H9 (cell line): ENCODE results near the gene SOWAHB. TPM values are rescaled to one million over a fixed set of nuclear protein-coding genes. Genes with fewer than 3 reads are reported as not detected.

Experiments
- DNase-seq: peaks from one replicate; pipeline ENCODE4 v3.0.0-alpha.2; 2017
- H2AFZ ChIP-seq: one replicate; pipeline ENCODE4 v1.6.1; 2013; ENCODE audit warnings: mild to moderate bottlenecking, low read length, control low read depth, moderate library complexity
- H2AK5ac ChIP-seq: 2 replicates; pipeline ENCODE4 v1.6.1; 2013; ENCODE audit warnings: low read length, control low read depth, mixed read lengths; ENCODE audit not compliant: insufficient read length
- H2BK120ac ChIP-seq: one replicate; pipeline ENCODE4 v1.6.1; 2013; ENCODE audit warnings: low read depth, mild to moderate bottlenecking, low read length, control low read depth, inconsistent platforms; ENCODE audit not compliant: poor library complexity, severe bottlenecking
- H2BK12ac ChIP-seq: 2 replicates; pipeline ENCODE4 v1.6.1; 2013; ENCODE audit warnings: low read length, control low read depth, mixed read lengths, low read depth; ENCODE audit not compliant: insufficient read length
- H2BK15ac ChIP-seq: 2 replicates; pipeline ENCODE4 v1.6.1; 2013; ENCODE audit warnings: low read depth, low read length, control low read depth
- H2BK20ac ChIP-seq: one replicate; pipeline ENCODE4 v1.6.1; 2013; ENCODE audit warnings: low read depth, mild to moderate bottlenecking, low read length, control low read depth, inconsistent platforms; ENCODE audit not compliant: poor library complexity, severe bottlenecking
- H2BK5ac ChIP-seq: 2 replicates; pipeline ENCODE4 v1.6.1; 2013; ENCODE audit warnings: low read length, control low read depth, mixed read lengths; ENCODE audit not compliant: insufficient read length
- H3K14ac ChIP-seq: 2 replicates; pipeline ENCODE4 v1.6.1; 2013; ENCODE audit warnings: low read length, control low read depth; ENCODE audit not compliant: insufficient read depth
- H3K18ac ChIP-seq: 2 replicates; pipeline ENCODE4 v1.6.1; 2013; ENCODE audit warnings: low read depth, mild to moderate bottlenecking, mixed read lengths, low read length, control low read depth; ENCODE audit not compliant: insufficient read length
- H3K23ac ChIP-seq: 2 replicates; pipeline ENCODE4 v1.6.1; 2013; ENCODE audit warnings: low read length, control low read depth, mixed read lengths, low read depth; ENCODE audit not compliant: insufficient read length
- H3K23me2 ChIP-seq: 2 replicates; pipeline ENCODE4 v1.6.1; 2013; ENCODE audit warnings: low read depth, mild to moderate bottlenecking, mixed read lengths, low read length, control low read depth; ENCODE audit not compliant: insufficient read length, poor library complexity, severe bottlenecking
- H3K27ac ChIP-seq: 2 replicates; pipeline ENCODE4 v1.5.1; 2013; ENCODE audit warnings: low read length, control low read depth, mixed read lengths, low read depth; ENCODE audit not compliant: insufficient read length
- H3K27me3 ChIP-seq: 2 replicates; pipeline ENCODE4 v1.6.1; 2013; ENCODE audit warnings: low read length, control low read depth, inconsistent platforms; ENCODE audit not compliant: insufficient read depth
- H3K4ac ChIP-seq: 2 replicates; pipeline ENCODE4 v1.6.1; 2013; ENCODE audit warnings: low read depth, mild to moderate bottlenecking, control low read depth, inconsistent platforms, low read length, moderate library complexity
- H3K4me1 ChIP-seq: 2 replicates; pipeline ENCODE4 v1.6.1; 2013; ENCODE audit warnings: low read length, control low read depth, inconsistent platforms; ENCODE audit not compliant: insufficient read depth
- H3K4me2 ChIP-seq: 2 replicates; pipeline ENCODE4 v1.6.1; 2013; ENCODE audit warnings: low read length, control low read depth, mixed read lengths; ENCODE audit not compliant: insufficient read length, insufficient read depth
- H3K56ac ChIP-seq: 2 replicates; pipeline ENCODE4 v1.6.1; 2013; ENCODE audit warnings: low read depth, mild to moderate bottlenecking, mixed read lengths, low read length, control low read depth; ENCODE audit not compliant: insufficient read length
- H3K79me1 ChIP-seq: 2 replicates; pipeline ENCODE4 v1.6.1; 2013; ENCODE audit warnings: low read depth, mild to moderate bottlenecking, moderate library complexity, low read length, control low read depth, inconsistent platforms; ENCODE audit not compliant: insufficient read depth, poor library complexity, severe bottlenecking
- H3K79me2 ChIP-seq: 2 replicates; pipeline ENCODE4 v1.6.1; 2013; ENCODE audit warnings: low read length, control low read depth, inconsistent platforms; ENCODE audit not compliant: insufficient read depth
- H3K9ac ChIP-seq: 2 replicates; pipeline ENCODE4 v1.6.1; 2013; ENCODE audit warnings: low read length, control low read depth, mixed read lengths; ENCODE audit not compliant: insufficient read length; ENCODE audit errors: extremely low read depth
- H3K9me3 ChIP-seq: one replicate; pipeline ENCODE4 v1.6.1; 2013; ENCODE audit warnings: low read depth, low read length, inconsistent platforms; ENCODE audit not compliant: control insufficient read depth
- H3T11ph ChIP-seq: one replicate; pipeline ENCODE4 v1.6.1; 2013; ENCODE audit warnings: mild to moderate bottlenecking, low read length, control low read depth, inconsistent platforms
- H4K20me1 ChIP-seq: one replicate; pipeline ENCODE4 v1.6.1; 2013; ENCODE audit not compliant: control insufficient read depth, insufficient read length, insufficient read depth
- H4K5ac ChIP-seq: 2 replicates; pipeline ENCODE4 v1.6.1; 2013; ENCODE audit warnings: low read depth, mild to moderate bottlenecking, mixed read lengths, low read length, control low read depth; ENCODE audit not compliant: insufficient read length
- H4K8ac ChIP-seq: replicated peaks from 2 replicates; pipeline ENCODE4 v1.6.1; 2013; ENCODE audit warnings: low read length, control low read depth, mixed read lengths, low read depth; ENCODE audit not compliant: insufficient read length
- H4K91ac ChIP-seq: 2 replicates; pipeline ENCODE4 v1.6.1; 2013; ENCODE audit warnings: low read depth, mild to moderate bottlenecking, moderate library complexity, mixed read lengths, low read length, control low read depth; ENCODE audit not compliant: insufficient read length
- H3K27ac Mint-ChIP-seq, 3 experiments: 2 replicates in 2 of 3; 3 replicates in 1 of 3; pipeline ENCODE4 v1.8.0; 2020 to 2021; ENCODE audit warnings: mixed read lengths in 3 of 3, mild to moderate bottlenecking in 1 of 3, moderate library complexity in 1 of 3
- H3K27me3 Mint-ChIP-seq: 2 replicates; pipeline ENCODE4 v1.8.0; 2021; ENCODE audit warnings: low read depth, mild to moderate bottlenecking, moderate library complexity, mixed read lengths
- H3K36me3 Mint-ChIP-seq, 3 experiments: 2 replicates in 2 of 3; 3 replicates in 1 of 3; pipeline ENCODE4 v1.8.0; 2020 to 2021; ENCODE audit warnings: low read depth in 3 of 3, mixed read lengths in 3 of 3; ENCODE audit not compliant: insufficient read depth in 1 of 3
- H3K4me1 Mint-ChIP-seq, 2 experiments: 2 replicates each; pipeline ENCODE4 v1.8.0; 2020; ENCODE audit warnings: mixed read lengths in 2 of 2
- H3K4me3 Mint-ChIP-seq, 2 experiments: 2 replicates in 1 of 2; 3 replicates in 1 of 2; pipeline ENCODE4 v1.8.0; 2020 to 2021; ENCODE audit warnings: mild to moderate bottlenecking in 2 of 2, mixed read lengths in 2 of 2, moderate library complexity in 1 of 2
- H3K9me3 Mint-ChIP-seq, 2 experiments: 2 replicates in 1 of 2; 3 replicates in 1 of 2; pipeline ENCODE4 v1.8.0; 2020; ENCODE audit warnings: mild to moderate bottlenecking in 2 of 2, mixed read lengths in 2 of 2, moderate library complexity in 1 of 2
- WGBS: extraction: QIAGEN DNeasy Blood & Tissue Kit; methylation state at CpG from one replicate; pipeline ENCODE4 v1.1.7; 2013; ENCODE audit warnings: missing lambda C conversion rate, low lambda C conversion rate, mixed read lengths; ENCODE audit not compliant: insufficient read length; ENCODE audit errors: extremely low coverage; 5-methylcytosine and 5-hydroxymethylcytosine counted together
- total RNA-seq: library from RNA; stranded (reverse); gene quantifications from 2 replicates; pipeline ENCODE4 v1.2.1, GENCODE V29; 2021
- TF ChIP-seq, protein P1 (sequence below): fragments of 200-600 bp; sonication (generic); conservative IDR thresholded peaks from 3 replicates; pipeline ENCODE4 v1.8.0; 2021; ENCODE audit warnings: antibody characterized with exemption, mild to moderate bottlenecking

The SOWAHB gene
- total RNA-seq, 1 experiment from 2014 or later, result 0.26 TPM

DNA sequence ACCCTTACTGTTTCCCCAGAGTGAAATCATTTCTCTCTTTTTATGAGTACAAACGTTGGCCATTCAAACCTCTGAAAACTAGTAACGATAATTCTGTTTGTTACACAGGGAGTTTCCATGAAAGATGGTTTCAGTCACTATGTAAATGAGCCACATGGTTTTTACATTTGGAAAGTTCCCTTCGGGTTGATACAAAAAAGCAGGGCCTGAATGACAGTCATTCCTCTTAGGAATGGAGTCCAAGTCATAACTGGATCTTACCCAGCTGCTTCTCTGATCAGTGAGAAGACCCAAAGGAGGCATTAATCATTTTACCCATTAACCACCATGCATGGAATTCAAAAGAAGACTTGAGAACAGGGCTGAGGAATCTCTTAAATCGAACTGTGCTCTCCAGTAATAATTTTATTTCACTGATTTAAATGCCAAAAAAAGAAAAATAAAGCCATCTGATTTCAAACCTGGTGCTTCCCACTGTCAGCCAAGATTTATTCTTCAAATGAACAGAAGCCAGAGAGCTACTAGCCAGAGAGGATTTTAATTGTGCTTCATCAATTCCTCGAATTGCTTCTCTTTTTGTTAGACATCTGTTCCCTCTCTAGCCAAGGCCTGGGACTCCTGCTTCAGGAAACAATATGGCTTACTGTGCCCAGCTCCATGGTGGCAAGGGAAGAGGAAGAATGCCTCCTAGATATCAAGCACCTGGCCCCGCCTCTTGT is 3.2 kb downstream of the SOWAHB start:
- Histone ChIP-seq H4K20me1 (peaks cover 2% of the 10 kb centered on the region), H2BK15ac (no peak overlapping the region), H3K79me1 (no peaks in the 10 kb centered on the region), H3K27me3 (peaks cover 27% of the 10 kb centered on the region), H3K23me2 (peaks cover 18% of the 10 kb centered on the region), H4K8ac (no peak overlapping the region), H3K18ac (no peak overlapping the region), H3K4me1 (no peaks in the 10 kb centered on the region), H3K27ac (no peak overlapping the region), H3K79me2 (no peaks in the 10 kb centered on the region), H2AK5ac (no peak overlapping the region), H2AFZ (no peak overlapping the region), H3K56ac (no peak overlapping the region), H3T11ph (no peak overlapping the region), H3K9ac (no peak overlapping the region), H3K14ac (no peak overlapping the region), H4K5ac (no peak overlapping the region), H2BK20ac (no peak overlapping the region), H2BK120ac (no peak overlapping the region), H4K91ac (no peak overlapping the region), H3K4ac (no peak overlapping the region), H3K23ac (no peak overlapping the region), H3K4me2 (no peak overlapping the region), H2BK12ac (no peak overlapping the region), H3K9me3 (no peaks in the 10 kb centered on the region), H2BK5ac (no peak overlapping the region)
- Mint-ChIP-seq H3K9me3 (no peaks in the 10 kb centered on the region), H3K27me3 (peaks cover 75% of the 10 kb centered on the region), H3K4me3 (no peak overlapping the region), H3K4me1 (peaks cover 16 to 22% of the 10 kb centered on the region in 2 experiments), H3K36me3 (no peaks in the 10 kb centered on the region; a peak in 1 of 7 replicates), H3K27ac (no peak overlapping the region)
- TF ChIP-seq, protein P1, sequence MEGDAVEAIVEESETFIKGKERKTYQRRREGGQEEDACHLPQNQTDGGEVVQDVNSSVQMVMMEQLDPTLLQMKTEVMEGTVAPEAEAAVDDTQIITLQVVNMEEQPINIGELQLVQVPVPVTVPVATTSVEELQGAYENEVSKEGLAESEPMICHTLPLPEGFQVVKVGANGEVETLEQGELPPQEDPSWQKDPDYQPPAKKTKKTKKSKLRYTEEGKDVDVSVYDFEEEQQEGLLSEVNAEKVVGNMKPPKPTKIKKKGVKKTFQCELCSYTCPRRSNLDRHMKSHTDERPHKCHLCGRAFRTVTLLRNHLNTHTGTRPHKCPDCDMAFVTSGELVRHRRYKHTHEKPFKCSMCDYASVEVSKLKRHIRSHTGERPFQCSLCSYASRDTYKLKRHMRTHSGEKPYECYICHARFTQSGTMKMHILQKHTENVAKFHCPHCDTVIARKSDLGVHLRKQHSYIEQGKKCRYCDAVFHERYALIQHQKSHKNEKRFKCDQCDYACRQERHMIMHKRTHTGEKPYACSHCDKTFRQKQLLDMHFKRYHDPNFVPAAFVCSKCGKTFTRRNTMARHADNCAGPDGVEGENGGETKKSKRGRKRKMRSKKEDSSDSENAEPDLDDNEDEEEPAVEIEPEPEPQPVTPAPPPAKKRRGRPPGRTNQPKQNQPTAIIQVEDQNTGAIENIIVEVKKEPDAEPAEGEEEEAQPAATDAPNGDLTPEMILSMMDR, result no peak
- WGBS, result no CpG with 5 or more reads among the region's 6 CpGs
- DNase-seq, result no peak
